ENCODE data around the gene MYRIP.
A peak's percentile ranks its signal among the peaks of the same experiment; 100 is the strongest.
"Not testable (repeated sequence)": the region's sequence is repeated elsewhere in the genome, so short reads cannot be mapped to it uniquely, and the experiment has no call there.

Gene MYRIP

GRCh38 chr3:40267937-40268724 lies 458.7 kb downstream of the MYRIP start:
- DNase-seq (ENCODE audit: low read depth in 4 of 4, low spot score in 1 of 4): no peak

DNA sequence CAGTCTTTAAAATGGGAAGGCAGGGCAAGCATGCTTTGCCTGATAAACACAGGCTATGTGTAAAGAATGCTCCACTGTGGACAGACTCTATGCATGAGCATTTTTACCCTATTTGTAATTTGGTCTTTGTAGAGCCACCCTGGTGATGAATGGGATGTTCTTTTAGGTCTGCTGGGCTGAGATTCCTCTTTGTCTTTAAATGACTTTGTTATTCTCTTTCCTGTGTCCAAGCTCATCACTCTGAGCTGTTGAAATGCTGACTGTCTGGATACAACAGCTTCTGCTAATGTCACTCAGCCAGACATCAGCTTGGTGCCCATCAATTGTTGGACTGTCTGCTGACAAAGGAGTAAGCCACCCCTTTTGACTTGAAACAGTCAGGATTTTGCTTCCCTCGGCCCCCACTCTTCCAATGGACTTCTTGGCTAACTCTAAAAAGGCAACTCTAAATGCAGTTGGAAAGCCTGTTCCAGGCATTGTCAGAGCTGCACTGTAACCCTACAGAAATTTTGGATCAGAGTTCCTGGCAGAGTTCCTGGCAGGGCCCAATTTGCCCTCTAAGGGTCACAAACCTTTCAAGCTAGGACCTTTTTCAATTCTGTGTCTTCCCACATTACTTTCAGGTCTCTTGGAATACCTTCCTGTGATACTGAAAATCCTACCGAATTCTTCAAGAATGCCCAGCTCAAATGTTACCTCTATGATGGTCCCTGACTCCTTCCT lies 459.6 kb downstream of the MYRIP start:
- no peak for DNase-seq (ENCODE audit: low read depth in 4 of 4, low spot score in 1 of 4)

DNA sequence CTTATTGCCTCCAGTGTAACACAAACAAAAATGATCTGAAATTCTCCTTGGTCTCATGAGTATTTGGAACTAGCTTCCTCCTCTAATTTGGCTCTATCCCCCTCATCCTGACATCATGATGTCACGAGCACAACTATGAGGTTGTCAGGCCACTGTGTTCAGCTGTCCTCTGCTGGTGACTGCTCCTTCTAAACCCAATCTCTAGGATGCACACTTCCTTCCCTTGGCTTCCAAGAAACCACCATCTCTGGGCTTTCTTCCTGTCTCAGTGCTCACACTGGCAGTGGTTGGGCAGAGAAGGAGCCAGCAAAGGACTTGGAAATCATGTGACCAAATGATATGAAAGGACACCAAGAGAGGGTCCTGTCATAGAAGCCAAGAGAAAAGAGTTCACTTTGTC lies 469.4 kb downstream of the MYRIP start:
- no peak for DNase-seq (ENCODE audit: low read depth in 4 of 4, low spot score in 1 of 4)

- DNase-seq (ENCODE audit: low read depth in 4 of 4, low spot score in 1 of 4): no peak
Measured at GRCh38 chr3:40281995-40282394, 472.6 kb downstream of the MYRIP start.

DNA sequence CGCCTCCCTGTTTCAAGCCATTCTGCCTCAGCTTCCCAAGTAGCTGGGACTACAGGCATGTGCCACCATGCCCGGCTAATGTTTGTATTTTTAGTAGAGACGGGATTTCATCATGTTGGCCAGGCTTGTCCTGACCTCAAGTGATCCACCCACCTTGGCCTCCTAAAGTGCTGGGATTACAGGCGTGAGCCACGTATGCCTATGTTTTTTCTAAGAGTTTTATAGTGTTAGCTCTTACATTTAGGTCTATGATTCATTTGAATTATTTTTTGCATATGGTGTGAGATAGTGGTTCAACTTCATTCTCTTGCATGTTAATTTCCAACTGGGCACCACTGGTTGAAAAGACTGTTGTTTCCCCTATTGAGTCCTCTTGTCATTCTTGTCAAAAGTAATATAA lies 473.6 kb downstream of the MYRIP start:
- not testable (repeated sequence) for DNase-seq (ENCODE audit: low read depth in 4 of 4, low spot score in 1 of 4)

- no peak for DNase-seq (ENCODE audit: low read depth in 4 of 4, low spot score in 1 of 4)
Measured at GRCh38 chr3:40287248-40287647, 477.8 kb downstream of the MYRIP start.

GRCh38 chr3:40290396-40290795 lies 481.0 kb downstream of the MYRIP start:
- DNase-seq (ENCODE audit: low read depth in 4 of 4, low spot score in 1 of 4): no peak

DNA sequence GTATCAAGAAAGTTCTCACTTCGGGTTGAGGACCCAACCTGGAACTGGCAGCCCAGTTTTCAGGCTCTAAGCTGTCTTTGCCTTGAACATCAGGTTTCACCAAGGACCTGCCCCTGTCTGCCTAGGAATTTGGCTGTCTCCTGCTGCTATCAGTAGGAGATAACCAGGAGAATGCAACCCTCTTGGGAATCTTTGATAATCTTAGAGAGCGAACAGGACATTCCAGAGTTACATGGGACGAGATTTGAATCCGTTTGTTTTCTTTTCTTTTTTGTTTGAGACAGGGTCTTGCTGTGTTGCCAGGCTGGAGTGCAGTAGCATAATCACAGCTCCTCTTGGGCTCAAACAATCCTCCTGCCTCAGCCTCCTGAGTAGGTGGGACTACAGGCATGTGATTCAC lies 482.1 kb downstream of the MYRIP start:
- DNase-seq (ENCODE audit: low read depth in 4 of 4, low spot score in 1 of 4): no peak

DNA sequence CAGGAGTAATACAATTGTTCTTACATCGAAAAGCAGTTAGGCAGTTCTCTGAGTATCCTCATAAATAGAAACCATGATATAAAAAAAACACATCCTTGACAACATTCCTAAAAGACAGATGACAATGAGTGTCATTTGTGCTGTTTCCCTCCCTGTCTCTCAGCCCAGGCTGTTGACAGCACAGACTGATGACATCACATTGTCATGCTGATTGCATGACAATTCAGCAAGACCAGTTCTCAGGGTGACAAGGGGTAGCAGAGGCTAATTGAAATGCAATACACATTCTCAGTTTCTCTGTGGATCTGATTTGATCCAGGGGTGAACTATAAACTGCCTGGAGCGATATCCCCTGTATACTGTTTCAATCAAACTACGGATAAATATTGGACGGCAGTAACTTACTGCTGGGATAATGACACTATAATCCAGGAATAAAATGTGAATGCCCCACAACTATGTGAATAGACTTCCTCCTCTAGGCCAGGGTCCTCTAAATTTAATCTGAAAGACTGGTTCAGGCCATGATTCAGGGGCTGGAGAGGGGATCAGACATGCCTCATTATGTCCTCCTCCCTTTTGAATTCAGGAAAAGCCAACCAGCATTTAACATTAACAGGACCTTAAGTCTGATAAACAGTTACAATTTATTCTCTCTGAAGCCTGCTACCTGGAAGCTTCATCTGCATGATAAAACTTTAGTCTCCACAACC lies 483.4 kb downstream of the MYRIP start:
- DNase-seq (ENCODE audit: low read depth in 4 of 4, low spot score in 1 of 4): no peak

DNA sequence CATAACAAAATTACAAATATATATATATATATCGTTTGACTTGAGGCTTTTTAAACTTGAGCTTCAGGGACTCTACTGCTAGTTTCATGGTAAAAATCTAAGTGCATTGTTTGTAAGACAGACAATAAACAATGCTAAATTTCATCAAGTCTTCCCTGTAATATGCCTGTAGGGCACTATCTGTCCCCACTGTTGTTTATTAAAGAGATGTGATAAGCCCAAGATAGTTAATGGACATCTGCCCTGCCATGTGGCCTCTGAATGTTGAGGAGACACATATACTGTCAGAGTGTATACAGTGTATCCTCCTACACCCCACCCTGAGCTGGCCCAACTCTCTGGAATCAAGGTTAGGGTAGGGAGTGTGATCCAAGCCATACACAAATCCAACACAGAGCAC lies 485.0 kb downstream of the MYRIP start:
- no peak for DNase-seq (ENCODE audit: low read depth in 4 of 4, low spot score in 1 of 4)

- DNase-seq (ENCODE audit: low read depth in 4 of 4, low spot score in 1 of 4): no peak
Measured at GRCh38 chr3:40298075-40298474, 488.7 kb downstream of the MYRIP start.

- DNase-seq (ENCODE audit: low read depth in 4 of 4, low spot score in 1 of 4): no peak
Measured at GRCh38 chr3:40299130-40299720, 489.8 kb downstream of the MYRIP start.

DNA sequence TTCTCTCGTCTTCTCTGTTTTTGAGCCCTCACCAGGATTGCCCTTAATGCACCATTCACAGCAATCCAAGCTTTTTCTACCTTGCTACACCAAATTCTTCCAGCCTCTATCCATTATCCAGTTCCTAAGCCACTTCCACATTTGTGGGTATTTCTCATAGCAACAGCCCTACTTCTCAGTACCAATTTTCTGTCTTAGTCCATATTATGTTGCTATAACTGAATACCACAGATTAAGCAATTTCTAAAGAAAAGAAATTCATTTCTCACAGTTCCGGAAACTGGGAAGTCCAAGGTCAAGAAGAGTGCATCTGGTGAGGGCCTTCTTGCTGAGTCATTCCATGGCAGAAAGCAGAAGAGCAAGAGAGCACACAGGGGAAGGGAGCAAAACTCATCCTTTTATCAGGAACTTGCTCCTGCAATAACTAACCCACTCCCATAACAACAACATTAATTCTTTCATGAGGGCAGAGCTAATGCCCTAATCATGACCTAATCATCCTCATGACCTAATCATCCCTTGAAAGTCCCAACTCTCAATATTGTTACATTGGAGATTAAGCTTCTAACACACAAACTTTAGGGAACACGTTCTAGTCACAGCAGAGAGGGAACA lies 490.4 kb downstream of the MYRIP start:
- no peak for DNase-seq (ENCODE audit: low read depth in 4 of 4, low spot score in 1 of 4)

- no peak for DNase-seq (ENCODE audit: low read depth in 4 of 4, low spot score in 1 of 4)
Measured at GRCh38 chr3:40302784-40303183, 493.4 kb downstream of the MYRIP start.

DNA sequence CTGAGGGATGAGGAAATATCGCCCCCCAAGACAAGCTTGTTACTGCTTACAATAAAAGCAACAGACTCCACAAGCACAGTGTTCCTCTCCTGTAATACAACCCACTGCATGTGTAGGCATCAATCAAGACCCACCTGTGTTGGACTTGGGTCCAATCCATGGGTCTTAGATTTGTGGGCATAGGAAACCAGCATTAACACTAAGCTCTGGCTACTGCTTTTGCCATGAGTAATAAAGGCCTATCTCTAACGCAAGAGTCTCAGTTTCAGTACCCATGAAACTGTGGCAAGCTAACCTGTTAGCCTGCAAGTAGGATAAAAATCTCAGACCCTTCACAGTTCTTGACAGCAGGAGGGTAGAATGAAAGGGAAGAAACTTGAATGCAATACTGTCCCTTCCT lies 494.9 kb downstream of the MYRIP start:
- no peak for DNase-seq (ENCODE audit: low read depth in 4 of 4, low spot score in 1 of 4)

DNA sequence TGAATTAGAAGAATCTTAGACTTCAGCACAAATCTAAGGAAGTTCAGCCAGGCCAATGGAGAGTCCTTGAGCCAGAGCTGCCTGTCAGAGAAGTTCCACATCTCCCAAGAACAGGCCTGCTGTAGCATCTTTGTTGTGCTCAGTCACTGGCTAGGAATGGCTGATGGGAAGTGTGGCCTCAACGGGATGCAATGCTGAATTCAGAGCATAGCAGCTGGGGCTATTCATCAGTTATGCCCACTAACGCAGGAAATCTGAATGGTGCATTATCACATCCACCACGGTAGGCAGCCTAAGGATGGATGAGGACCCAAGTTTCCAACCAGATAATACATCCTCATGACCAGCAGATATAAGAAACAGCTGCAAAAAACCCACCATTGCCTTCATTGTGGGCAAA lies 496.9 kb downstream of the MYRIP start:
- DNase-seq (ENCODE audit: low read depth in 4 of 4, low spot score in 1 of 4): no peak

DNA sequence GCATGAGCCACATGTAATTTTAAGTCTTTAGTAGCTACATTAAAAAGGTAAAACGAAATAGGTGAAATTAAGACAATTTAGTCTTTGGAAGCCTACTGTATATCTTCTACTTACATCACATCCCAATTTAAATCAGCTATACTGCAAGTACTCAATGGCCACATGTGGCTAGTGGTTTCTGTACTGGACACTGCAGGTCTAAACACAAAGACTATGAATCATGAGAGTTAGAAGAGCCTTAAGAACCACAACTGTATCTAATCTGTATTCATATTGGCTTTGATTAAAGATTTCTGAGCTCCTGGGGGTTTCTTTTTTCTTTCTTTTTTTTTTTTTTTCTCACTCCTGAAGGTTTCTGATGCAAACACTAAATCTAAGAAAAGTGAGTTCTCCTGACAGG lies 497.8 kb downstream of the MYRIP start:
- DNase-seq (ENCODE audit: low read depth in 4 of 4, low spot score in 1 of 4): no peak

DNA sequence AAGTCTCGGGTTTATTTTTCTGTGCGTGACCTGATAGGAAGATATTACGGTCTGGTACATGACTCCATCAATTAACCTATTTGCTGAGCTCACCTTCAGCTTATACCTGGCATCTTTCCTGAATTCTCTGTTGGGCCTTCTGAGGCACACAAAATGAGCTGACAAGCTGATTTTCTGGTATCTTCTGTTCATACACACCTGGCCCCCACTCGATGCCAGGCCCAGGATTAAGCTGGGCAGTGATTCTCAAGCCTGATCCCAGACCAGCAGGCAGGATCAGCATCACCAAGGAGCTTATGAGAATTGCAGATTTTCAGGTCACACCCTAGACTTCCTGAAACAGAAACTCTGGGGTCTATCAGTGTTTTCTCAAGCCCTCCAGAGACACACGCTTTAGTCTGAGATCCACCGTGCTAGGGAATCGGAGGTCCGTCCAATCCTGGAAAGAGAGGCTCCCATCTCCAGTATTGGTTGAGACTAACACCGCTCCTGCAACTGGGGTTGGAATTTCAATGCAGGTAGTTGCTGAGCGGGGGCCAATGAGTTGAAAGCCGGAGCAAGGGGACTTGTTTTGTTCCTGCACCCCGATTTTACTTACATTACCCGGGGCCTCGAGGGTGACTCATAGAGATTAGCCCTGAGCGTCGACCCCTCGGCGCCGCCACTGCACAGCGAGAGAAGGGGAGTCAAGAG lies 499.5 kb downstream of the MYRIP start:
- DNase-seq (ENCODE audit: low read depth in 4 of 4, low spot score in 1 of 4): no peak

GRCh38 chr3:40309418-40309924 lies 500.1 kb downstream of the MYRIP start, which contains the start of gene EIF1B:
TSS of gene EIF1B (plus strand) at chr3:40309707. CDS start at chr3:40309942, 235 bp downstream.
- peak; percentile 96 to 97 (median 96) for DNase-seq (ENCODE audit: low read depth in 4 of 4, low spot score in 1 of 4)

All from stimulated activated CD4-positive, alpha-beta T cell treated with anti-CD3 and anti-CD28 coated beads, Interleukin-1b, Interleukin-23, amount 100 ng/mL, for 24 hours (primary cell).